Anterior cingulate cortex (tissue), 58 donors: ENCODE results near the gene MLST8.

Source experiments
- DNase-seq, 58 donors: peaks; one replicate each; lab custom pipeline; 2025; lab: John Stamatoyannopoulos, UW

The MLST8 gene

DNA sequence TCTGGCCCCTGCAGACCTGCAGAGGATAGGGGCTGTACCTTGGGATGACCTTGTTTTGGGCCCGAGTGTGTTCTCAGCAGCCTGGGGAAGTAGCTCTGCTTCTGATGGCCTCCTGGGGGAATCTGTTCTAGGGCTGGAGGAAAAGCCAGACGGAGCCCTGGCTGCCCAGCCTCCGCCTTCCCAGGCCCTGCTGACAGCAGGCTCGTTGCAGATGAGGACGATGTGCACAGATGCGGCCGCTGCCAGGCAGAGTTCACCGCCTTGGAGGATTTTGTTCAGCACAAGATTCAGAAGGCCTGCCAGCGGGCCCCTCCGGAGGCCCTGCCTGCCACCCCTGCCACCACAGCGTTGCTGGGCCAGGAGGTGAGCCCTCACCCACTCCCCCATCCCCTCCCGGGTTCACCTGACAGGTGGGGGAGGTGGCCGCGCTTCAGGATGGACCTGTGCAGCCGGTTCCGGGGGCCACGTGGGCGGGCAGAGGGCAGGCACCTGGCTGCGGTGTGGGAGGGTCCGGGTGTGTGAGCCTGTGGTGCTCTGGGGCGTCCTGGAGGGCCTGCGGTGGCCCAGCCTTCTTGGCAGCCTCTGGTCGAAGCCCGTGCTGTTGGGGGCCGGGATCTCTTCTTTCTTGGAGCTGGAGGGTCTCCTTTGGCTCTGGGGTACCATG, 23.0 kb downstream of the MLST8 start:
- no peak for DNase-seq

DNA sequence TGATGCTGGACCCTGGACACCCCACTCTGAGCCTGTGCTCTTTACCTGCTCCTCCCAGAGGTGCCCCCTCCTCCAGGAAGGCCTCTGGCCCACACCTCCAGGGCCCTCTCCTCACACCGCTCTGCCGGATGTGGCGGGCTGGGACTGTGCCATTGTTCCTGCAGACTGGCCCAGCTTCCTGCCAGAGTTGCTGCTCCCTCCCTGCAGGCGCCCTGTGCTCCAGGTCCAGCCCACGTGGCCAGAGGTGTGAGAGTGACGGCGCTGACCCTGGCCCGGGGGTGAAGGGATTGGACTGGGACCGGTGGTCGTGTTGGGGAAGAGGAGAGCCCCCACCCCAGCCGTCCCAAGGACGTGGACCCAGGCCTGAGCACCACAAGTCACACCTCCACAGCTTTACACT, 23.8 kb downstream of the MLST8 start:
- DNase-seq: no peak

DNA sequence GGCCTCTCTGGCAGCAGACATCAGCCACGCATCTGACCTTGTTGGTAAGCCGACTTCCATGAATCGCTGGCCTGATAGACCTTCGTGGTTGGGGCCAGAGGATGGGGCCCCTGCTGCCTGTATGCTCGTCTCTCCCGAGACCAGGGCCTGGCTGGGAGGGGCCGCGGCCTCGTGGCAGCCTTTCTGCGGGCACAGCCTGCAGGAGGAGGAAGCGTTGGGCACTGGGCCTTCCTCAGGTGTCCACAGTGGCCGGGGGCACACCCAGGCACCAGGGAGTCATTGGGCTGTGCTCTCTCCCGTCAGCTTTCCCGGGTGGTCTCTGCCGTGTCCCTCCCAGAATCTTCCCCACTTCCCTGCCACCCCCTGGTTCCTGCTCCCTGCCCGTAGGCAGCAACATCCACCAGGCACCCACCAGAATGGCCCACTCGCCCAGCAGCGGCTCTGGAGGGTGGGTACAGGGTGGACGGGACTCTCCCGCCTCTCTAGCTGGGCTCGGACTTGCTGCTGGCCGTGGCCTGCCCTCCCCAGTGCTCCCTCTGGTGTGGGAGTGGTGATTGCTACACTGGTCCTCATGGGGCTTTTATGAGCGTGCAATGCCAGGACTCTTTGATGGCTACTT, 24.5 kb downstream of the MLST8 start:
- DNase-seq: no peak

DNA sequence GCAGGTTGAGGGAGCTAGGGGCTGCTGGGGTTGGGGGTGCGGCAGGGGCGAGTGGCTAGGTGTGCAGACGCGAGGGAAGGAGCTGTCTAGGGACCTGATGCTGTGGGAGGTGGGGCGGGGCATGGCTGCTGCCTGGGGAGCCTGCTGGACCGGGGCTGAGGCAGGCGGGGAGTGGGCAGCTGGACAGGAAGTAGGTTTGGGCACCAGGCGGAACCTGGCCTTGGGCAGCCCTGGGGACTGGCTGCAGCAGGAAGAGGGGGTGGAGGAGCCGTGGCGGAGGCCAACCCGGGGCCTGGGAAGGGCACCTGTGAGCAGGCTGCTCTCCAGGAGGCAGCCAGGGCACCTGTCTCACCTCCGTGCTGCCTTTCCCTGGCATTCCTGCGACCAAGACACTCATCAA, 25.1 kb downstream of the MLST8 start:
- no peak for DNase-seq

DNA sequence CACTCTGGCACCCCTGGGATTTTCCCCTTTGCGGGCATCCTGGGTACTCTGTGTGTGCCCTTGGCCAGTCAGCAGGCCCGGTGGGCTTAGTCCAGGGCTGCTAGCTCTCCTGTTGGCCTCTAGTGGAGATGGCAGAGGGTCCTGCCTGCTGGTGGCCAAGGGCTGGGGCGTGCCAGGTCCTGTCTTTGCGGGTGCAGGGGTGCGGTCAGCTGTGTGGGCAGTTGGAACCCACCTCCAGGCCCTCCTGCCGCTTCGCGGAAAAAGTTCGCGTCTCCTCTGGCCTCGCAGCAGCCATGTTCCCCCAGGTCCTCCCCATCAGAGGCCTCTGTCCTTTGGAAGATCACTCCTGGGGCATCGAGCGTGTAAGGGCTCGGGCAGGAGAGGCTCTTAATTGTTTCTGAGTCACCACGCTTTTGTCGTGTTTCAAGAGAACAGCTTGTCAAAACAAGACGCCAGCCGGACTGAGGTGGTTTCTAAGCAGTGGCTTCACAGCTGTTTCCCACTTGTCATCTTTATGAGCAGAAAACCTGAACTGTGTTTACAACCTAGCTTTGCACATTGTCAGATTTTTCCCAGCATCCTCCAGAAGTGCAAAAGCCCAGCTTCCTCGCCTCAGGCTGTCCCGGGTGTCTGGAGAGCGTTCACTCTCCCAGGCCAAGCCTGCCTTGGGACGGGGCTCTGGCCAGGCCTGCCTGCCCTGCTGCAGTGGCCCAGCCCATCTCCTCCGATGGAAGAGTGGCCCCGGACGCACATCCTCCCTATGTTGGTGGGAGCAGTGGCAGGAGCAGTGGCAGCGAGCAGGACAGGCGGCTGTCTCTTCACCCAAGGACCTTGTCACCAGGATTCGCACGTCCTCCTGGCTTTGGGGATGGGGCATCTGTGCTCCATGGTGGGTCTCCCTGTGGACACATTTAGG, 26.0 kb downstream of the MLST8 start:
- no peak for DNase-seq

DNA sequence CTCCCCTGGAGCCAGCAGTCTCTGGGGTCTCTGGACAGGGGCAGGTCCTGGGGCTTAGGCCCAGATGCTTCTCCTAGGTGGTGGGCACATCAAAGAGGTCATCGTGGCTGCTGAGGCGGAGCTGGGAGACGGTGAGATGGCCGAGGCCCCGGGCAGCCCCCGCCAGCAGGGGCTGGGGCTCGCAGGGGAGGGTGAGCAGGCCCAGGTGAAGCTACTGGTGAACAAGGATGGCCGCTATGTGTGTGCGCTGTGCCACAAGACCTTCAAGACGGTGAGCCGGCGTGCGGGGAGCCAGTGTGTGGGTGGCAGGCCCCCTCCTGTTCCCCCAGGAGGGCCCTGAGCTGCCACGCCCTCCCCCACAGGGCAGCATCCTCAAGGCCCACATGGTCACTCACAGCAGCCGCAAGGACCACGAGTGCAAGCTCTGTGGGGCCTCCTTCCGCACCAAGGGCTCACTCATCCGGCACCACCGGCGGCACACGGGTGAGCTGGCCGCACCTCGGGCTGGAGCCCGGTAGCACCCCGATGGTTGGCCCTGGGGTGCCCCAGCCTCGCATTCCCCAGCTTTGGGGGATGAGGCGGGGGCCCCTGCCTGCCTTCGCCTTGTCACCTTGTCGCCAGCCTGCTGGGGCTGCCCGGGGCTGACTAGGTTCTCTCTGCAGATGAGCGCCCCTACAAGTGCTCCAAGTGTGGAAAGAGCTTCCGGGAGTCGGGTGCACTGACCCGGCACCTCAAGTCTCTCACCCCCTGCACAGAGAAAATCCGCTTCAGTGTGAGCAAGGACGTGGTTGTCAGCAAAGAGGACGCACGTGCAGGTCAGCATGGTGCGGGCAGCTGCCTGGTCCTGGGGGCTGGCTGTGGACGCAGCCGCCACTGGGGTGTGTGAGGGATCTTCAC, 27.1 kb downstream of the MLST8 start:
- DNase-seq: no peak

DNA sequence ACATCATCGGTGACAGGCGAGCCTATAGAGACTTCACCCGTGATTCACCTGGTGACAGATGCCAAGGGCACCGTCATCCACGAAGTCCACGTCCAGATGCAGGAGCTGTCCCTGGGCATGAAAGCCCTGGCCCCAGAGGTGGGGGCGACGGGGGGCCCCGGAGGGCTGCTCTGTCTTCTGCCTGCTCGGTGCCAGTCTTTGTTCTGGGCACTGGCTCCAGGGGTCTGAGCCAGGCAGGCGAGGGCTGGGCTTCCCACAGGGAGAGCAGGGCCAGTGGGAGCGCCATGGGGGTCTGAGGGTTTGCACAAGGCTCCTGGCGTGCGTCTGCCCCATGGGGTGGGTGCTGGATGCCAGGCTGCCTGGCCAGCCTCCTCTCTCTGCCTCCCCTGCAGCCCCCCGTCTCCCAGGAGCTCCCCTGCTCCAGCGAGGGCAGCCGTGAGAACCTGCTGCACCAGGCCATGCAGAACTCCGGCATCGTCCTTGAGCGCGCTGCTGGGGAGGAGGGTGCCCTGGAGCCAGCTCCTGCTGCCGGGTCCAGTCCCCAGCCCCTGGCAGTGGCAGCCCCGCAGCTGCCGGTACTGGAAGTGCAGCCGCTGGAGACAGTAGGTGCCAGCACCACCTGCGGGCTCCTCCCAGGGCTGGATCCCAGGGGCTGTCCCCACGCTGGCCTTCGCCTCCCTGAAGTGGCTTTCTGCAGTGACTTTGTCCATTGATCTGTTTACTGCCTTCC, 28.0 kb downstream of the MLST8 start:
- DNase-seq: no peak

DNA sequence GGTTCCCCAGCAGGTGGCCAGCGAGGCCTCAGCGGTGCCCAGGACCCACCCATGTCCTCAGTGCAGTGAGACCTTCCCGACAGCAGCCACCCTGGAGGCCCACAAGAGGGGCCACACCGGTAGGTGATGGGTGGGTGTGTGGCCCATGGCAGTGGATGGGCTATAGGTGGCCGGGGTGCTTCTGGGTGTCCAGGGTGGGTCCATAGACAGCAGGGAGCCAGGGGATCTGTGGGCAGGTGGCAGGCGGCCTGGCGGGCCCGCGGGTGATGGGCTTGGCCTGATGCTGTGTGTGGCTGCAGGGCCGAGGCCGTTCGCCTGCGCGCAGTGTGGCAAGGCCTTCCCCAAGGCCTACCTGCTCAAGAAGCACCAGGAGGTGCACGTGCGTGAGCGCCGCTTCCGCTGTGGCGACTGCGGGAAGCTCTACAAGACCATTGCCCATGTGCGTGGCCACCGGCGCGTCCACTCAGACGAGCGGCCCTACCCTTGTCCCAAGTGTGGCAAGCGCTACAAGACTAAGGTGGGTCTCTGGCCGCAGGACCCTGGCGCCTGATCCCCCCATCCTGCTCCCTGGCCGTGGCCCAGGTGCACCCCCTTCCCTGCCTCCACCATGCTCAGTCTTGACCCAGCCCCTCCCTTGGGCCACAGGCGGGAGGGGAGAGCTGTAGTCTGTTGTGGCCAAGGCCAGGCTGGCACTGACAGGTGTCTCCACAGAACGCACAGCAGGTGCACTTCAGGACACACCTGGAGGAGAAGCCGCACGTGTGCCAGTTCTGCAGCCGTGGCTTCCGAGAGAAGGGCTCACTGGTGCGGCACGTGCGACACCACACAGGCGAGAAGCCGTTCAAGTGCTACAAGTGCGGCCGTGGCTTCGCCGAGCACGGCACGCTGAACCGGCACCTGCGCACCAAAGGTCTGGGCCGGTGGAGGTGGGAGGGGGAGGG, 28.9 kb downstream of the MLST8 start:
- DNase-seq: no peak

DNA sequence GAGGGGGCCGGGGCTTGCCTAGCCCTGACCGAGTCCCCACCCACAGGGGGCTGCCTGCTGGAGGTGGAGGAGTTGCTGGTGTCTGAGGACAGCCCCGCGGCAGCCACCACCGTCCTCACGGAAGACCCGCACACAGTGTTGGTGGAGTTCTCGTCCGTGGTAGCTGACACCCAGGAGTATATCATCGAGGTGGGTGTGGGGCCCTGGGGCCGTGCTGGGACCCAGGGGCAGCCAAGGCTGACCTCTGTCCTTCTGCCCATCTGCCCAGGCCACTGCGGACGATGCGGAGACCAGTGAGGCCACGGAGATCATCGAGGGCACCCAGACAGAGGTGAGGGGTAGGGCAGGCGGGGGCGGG, 29.5 kb downstream of the MLST8 start:
- no peak for DNase-seq

DNA sequence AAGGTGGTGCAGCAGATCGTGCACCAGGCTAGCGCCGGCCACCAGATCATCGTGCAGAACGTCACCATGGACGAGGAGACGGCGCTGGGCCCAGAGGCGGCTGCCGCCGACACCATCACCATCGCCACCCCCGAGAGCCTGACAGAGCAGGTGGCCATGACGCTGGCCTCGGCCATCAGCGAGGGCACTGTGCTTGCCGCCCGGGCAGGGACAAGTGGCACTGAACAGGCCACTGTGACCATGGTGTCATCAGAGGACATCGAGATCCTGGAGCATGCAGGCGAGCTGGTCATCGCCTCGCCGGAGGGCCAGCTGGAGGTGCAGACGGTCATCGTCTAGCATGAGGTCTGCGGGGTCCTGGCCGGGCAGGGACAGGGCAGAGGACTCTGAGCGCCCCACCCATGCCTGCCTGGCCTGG, 30.0 kb downstream of the MLST8 start:
- no peak for DNase-seq

DNA sequence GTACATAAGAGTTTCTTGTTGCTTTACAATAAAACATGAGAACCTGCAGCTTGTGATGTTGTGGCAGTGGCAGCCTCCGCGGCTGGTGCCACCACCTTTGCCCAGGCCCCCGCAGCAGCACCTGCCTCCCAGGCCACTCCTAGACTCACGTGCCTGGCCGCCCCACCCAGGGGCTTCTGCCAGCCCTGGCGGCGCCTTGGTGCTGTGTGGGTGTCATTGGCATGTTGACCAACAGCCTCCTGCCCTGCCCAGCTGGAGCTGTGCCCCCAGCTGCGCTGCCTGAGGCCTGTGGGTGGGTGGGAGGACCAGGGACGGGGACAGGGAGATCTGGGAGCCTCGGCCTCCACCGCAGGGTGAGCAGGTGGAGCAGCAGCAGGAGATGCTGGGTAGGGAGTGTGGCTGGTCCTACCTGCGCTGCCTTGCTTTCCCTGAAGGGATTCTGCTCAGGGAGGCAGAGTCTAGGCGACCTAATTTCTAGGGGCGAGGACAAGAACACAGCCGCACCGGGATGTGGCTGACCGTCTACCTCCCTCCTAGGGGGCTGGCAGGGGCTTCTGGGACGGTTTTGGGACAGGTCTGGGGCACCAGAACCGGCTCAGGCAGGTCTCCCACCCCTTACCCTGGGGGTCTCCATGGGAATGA, 30.6 kb downstream of the MLST8 start:
- DNase-seq: no peak

DNA sequence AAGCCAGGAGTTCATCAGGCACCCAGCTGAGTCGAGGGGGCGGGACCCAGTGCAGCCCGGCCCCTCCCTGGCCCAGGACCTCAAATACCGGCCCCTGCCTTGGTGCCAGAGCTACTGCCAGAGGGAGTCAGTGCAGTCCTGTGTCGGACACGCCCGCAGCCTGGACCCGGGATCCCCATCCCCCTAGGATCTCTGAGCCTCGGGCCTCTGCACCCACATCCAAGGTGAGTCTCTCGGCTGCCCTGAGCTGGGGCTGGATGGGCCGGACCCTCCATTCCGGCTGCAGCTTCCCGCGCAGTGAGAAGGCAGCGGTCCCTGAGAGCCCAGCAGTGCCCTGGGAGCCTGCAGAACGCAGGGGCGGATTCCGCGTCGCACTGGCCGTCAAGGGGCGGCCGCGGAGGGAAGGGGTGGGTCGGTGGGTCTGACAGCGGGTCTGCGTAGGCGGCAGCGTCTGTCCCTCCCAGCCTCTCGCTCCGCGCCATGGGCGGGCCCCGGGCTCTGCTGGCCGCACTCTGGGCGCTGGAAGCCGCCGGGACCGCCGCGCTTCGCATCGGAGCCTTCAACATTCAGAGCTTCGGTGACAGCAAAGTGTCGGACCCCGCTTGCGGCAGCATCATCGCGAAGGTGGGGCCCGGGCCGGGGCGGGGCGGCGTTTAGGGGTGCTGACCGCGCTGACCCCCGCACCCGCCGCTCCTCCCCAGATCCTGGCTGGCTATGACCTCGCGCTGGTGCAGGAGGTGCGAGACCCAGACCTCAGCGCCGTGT, 31.3 kb downstream of the MLST8 start, which contains the start of gene DNASE1L2:
TSS of gene DNASE1L2 (plus strand) at position 108 of the 765 bp plus-strand sequence. CDS start at position 481, 373 bp downstream.
- no peak for DNase-seq

DNA sequence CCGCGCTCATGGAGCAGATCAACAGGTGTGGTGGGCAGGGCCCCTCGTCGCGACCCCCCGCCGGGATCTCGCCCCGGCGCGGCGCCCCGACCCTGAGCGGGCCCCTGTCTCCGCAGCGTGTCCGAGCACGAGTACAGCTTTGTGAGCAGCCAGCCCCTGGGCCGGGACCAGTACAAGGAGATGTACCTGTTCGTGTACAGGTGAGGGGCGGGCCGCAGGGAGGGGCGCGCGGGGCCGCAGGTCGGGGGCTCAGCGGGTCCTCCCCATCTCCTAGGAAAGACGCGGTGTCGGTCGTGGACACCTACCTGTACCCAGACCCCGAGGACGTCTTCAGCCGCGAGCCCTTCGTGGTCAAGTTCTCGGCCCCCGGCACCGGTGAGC, 31.8 kb downstream of the MLST8 start:
- no peak for DNase-seq

DNA sequence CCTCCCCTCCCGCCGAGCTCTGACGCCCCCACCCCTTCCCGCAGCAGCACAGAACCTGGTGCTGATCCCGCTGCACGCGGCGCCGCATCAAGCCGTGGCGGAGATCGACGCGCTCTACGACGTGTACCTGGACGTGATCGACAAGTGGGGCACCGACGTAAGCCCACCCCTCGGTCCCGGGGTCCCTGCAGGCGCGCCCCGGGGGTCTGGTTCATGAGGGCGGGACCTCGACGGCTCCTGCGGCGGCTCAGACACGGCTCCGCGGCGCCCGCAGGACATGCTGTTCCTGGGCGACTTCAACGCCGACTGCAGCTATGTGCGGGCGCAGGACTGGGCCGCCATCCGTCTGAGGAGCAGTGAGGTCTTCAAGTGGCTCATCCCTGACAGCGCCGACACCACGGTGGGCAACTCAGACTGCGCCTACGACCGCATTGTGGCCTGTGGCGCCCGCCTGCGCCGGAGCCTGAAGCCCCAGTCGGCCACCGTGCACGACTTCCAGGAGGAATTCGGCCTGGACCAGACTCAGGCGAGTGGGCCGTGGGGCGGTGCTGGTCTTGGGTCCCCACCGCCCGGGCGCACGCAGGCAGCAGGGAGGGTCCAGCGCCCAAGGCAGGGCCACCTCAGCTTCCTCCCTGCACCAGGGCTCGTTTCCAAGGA, 32.4 kb downstream of the MLST8 start:
- DNase-seq: no peak

DNA sequence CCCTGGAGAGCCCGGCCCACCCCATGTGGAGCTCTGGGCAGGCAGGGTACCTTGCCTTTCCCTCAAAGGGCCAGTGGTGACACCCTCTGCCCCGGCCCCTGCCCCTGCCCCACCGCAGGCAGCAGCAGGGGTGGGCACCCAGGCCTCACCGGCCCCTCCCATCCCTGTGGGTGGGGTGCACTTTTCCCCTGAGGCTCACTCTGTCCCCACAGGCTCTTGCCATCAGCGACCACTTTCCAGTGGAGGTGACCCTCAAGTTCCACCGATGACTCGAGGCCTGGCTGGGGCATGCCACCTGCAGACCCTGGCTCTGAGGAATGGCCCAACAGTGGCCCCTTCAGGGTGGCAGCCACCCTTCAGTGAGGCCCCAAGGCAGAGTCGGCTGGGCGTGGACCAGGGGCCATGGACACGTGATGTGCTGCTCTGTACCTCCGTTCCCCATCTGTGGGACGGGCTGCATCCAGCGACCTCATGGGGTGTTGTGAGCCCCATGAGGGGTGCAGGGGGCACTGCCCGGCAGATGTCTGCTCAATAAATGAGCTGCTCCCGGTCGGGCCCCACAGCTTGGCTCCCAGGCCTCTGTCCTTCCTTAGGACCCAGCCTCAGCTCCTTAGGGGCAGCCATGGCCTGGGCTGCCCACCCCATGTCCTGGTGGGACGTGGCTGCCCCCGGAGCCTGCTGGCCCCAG, 33.0 kb downstream of the MLST8 start:
- no peak for DNase-seq
